Pons (tissue), 1 donor: ENCODE data around the gene CREB5.

ENCODE experiments used
- DNase-seq: peaks from one replicate; pipeline ENCODE4 v3.0.0-alpha.2; 2016; ENCODE audit warnings: low spot score

Gene CREB5

DNA sequence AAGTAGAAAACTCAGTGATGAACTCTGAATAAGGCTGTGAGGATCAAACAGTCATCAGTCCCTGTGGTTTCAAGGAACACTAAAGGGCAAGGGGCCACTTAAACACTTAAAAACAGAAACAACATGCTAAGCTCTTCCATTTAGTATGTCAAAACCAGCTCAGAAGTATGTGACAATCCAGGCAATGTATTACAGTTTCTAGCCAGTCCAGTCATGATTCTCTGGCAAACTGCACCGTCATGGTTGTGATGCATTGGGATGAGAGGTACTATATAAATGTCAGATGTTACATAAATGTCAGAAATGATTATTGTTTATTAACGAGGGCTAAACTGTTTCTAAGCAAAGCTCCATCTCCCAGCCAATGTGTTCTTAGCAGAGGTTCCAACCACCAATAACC lies 4.7 kb upstream of the CREB5 start:
- DNase-seq, result peak; percentile 75

DNA sequence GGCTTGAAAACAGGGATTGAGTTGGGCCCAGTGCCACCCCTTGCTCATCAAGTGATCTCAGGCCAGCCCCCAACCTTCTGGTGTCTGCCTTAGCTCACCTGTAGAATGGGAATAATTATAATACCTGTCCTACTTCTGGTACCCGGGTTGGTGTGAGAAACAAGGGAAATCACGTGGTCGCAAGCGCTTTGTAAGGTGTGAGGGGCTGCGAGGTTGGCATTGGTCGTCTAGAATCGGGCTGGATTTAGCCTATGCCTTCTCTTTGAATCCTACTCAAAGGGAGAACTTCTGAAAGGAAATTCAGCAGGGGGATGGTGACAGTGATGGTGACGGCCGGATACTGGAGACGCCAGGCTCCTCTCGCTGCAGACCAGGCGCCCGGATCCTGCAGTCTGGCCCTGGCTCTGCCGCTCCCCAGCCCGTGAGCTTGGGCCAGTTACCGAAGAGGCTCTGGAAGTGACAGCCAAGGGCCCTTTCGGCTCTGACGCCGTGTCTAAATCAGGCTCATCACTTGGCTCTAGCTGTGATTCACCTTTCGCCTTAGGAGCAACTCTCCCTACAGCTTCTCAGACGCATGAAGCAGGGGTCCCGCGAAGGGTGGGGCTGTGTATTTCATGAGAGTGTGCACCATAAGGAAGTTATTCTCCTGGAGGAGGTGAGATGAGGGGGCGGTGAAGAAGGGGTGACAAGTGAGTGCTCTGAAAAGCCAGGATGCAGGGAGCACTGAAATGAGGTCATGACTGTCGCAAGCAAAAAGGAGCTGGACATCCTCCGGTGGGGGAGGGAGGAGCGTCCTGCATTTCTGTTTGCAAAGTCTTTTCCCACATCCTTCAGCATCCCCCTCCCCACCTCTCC lies 4.0 kb upstream of the CREB5 start:
- no peak for DNase-seq

DNA sequence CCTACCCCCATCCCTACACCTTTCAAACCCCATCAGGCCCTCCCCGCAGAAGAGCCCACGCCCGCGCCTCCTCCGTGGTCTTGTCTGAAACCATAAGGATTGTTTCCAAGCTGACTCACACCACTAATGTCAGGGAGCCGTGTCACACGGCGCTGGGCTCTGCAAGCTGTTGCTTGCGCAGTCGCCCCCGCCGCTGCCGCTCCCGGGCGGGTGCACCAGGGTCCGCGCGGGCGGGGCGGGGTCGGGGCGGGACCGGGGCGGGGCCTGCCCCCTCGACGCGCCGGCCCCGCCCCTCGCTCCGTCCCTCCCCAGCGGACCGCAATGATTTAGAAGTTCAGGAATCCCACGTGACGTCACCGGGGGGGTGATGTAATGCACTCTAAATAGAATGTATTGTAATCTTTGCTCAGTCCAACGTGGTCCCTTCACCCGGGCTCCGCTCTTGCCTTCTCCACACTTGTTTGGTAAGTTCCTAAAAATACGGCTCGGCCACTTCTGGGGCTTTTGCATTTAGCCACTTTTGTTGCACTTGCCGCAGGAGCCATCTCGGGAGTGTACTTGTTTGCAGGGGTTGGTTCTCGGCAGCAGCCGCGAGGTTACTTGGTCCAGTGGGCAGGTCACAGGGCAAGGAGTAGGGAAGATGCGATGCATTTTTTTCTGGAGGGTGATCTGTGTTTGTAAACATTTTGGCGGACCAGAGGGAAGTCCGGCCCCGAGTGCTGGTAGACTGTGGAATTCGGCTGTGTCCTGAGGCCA lies 3.2 kb upstream of the CREB5 start:
- peak; percentile 97 for DNase-seq

DNA sequence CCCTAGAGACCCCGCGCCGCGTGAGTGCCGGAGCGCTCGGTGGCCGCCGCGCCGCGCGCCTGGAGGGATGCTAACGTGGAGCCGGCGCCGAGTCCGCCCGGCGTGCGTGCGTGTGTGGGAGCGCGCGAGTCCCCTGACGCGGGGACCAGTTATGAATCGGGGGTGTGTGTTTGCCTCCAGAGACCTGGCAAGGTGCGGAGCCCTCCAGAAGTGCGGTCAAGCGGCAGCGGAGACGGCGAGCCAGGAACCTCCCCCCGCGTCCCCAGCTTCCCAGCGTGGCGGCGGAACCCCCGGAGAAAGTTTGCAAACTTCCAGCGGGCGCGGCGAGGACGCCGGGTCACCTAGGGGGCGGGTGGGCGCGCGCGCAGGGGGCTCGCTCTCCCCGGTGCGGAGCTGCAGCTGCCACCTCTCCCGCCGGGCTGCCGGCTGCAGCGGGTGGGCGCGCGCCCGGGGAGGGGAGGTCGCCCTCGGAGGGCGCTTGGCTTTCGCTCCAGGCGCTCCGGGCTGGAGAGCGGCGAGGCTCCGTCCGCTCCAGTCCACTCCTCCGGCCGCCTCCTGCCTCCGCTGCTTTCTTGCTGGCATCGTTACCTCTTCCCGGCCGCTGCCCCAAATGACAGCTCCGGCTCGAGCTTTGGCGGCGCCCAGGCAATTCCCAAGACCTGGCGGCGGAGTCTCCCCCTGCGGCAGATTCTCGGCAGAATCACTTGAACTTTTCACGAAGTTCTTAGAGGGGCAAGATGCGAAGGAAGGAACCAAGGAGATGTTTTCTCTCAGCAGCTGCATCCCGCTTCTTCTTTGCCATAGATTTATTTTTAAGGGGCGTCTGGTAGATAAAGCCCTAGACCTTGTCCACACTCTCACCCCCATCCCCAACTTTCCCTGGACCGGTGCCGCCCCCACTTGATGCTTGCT lies 2.3 kb upstream of the CREB5 start:
- no peak for DNase-seq

GRCh38 chr7:28410628-28411531 lies 1.4 kb upstream of the CREB5 start:
- peak; percentile 58 for DNase-seq

DNA sequence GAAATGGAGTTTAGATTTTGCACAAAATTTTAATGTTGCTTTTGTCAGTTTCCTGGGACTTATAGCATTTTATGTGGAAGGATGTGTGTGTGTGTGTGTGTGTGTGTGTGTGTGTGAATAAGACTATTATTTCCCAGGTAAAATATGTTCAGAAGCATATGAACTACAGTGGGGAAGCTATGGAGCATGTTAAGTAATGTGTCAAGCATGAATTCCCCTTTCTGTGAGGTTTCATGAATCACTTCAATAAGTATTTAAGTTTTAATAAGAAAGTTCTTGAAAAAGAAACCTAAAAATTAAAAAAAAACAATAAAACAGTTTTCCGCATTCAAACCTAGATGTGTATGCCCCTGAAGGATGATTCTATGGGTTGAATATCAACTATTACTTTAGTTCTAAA lies 693 bp downstream of the CREB5 start:
- DNase-seq, result no peak

GRCh38 chr7:28414453-28414852 lies 2.1 kb downstream of the CREB5 start:
- DNase-seq, result no peak

DNA sequence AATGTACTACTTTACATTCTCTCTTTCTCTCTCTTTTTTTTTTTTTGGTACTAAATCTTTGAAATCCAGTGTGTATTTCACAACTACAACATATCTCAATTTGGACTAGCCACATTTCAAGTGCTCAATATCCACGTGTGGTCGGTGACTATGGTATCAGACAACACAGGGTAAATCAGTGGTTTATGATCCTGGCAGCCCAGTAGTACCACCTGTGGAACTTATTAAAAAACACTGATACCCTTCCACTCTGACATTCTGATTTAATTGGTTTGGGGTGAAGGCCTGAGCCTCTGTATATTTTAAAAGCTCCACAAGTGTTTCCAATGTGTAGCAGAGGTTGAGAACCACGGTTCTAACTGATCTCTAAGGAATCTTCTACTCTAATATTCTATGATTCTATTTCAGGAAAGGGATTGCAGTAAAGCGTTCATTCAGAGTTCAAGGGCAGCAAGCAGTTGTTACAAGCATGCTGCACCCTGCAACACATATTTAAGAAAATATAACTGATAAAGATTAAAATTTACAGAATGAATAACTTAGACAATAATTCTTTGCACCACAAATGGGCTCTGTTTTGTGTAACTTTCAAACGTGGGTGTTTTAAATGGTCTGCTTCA lies 5.1 kb downstream of the CREB5 start:
- DNase-seq, result no peak

DNA sequence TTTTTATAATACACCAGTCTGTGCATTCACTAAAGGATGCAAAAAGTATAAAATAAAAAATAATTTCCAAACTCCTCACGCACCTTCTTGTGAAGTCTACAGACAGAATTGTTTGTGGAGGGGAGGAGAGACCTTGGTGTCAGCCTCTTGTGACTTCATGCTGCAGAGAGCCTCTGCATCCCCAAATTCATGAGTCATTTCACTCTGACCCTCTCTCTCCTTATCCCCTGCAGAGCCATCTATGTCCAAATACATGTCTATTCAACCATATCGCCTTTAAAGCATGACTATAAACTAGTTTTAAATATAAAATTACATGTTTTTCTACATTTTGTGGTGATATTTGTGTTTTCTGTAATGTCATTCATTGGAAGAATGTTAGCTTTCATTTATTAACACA lies 6.0 kb downstream of the CREB5 start:
- DNase-seq, result no peak

DNA sequence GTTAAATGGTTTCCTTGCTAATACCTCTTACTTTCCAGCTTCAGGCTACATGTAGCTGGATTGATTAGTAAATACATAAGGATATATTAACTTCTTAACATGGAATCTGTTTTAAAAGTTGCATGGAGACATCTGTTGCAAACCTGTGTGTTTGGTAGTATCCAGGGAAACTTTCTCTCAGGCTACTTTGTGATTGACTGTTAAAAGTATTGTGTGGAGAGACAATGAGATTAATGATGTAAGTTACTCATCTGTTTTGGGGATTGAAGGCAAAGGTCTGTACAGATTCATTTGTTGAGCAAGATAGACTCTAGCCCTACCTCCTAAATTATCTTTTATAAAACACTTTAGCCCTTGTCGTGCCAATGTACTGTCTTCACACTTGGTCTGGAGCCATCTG lies 6.6 kb downstream of the CREB5 start:
- DNase-seq, result no peak

DNA sequence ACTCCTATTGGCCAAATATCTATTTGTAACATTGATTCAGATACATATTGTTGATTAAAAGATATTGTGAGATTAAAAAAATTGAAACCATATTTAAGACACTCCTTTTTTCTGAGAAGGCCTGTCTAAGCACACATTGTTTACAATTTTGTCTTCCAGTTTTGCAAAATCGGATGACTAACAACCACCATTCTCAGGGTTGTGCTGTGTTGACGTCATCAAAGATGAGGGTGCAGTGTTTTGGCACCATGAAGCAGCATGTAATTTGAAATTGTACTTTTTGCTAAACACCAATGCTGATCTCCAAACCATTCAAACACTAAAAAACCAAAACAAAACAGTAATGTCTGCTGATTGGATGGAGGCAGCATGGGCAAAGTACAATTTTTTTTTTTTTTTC lies 7.4 kb downstream of the CREB5 start:
- no peak for DNase-seq

DNA sequence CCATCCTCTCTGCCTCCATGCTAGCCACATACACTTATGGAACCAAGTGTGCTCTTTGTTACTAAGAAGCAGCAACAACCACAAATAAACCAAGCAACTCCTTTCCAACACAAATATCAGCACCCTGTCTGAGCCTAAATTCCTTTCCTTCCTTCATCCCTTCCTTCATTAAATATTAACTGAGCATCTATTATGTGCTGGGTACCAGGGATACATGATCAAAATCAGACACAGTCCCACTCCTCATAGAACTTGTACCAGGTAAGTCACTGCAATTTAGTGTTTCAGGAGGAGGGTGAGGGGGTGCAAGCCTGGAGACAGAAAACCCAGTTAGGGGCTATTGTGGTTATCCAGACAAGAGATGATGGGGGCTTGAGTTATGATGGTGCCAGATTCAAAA lies 10.8 kb downstream of the CREB5 start:
- DNase-seq, result no peak

- DNase-seq, result no peak
Observed at GRCh38 chr7:28423918-28424514, 11.7 kb downstream of the CREB5 start.

DNA sequence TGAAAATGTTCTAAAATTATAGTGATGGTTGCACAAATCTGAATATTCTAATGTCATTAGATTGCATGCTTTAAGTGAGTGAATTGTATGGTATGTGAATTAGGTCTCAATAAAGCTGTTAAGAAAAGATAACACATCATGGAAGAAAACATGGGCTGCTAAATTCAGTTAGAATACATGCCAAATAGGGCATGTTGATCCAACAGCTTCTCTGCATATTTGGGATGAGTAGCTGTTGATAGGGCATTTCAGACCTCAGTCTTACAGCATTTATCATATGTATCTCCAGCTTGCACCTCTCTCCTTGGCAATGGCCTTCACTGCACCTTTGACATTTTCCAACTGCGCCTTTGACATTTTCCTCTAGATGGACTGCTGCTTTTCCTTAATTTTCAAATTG lies 13.2 kb downstream of the CREB5 start:
- DNase-seq, result no peak

DNA sequence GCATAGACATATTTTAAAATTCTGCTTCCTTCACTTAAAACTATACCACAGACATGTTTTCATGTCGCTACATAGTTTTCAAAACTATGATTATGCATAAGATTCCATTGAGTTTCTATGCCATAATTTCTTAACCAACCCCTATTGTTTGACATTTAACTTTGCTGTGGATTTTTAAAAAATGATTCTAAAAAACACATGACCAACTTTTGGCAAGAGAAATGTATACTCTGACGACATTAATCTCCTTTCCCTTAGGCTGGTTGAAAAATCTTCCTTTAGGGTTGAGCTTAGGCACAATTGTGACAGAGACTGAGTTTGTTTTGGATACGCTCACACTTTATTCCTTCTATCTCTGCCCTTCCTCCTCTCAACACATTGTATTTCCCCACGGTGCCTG lies 14.9 kb downstream of the CREB5 start:
- no peak for DNase-seq

GRCh38 chr7:28430616-28431015 lies 18.3 kb downstream of the CREB5 start:
- no peak for DNase-seq

DNA sequence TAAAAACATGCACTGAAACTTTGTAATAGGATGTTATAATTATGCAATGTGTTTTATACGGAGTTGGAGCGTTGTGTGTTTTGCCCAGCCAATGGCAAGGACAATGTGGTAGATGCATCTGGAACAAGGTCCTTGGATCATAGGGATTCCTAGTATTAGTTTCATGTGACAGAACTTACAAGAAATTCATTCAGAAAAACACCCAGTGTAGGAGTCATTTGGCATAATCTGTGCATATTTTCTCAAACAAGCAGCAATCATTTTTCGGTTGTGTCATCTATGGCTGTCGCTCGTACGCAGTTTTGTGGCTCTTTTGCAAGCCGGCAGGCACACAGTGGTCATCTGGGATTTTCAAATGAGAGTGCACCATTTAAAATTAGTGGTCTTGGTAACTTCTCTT lies 19.8 kb downstream of the CREB5 start:
- DNase-seq, result no peak

- DNase-seq, result no peak
Observed at GRCh38 chr7:28433039-28433438, 20.7 kb downstream of the CREB5 start.

- DNase-seq, result no peak
Observed at GRCh38 chr7:28433699-28434219, 21.4 kb downstream of the CREB5 start.

GRCh38 chr7:28434510-28434909 lies 22.2 kb downstream of the CREB5 start:
- DNase-seq, result no peak
